GM12878 (cell line): ENCODE data around the gene PPP1R7. TPM values are rescaled to one million over a fixed set of nuclear protein-coding genes. Genes with fewer than 3 reads are reported as not detected.

ENCODE experiments used
- ATAC-seq: fragments of 200-7000 bp; cut with Tn5 transposase; 3 replicates; pipeline ENCODE4 v1.9.1; 2020; ENCODE audit warnings: mild to moderate bottlenecking, moderate library complexity
- BruUV-seq: library from RNA; stranded (reverse); fragments of 400-500 nt; replicated peaks from 2 replicates; lab custom pipeline; 2021; lab: Mats Ljungman, UMichigan
- CTCF ChIA-PET: fragments of 300-600 bp; sonication (Branson Sonifier 250); formaldehyde crosslinking; extraction: SDS; loops from one replicate; lab custom pipeline; 2021; ENCODE audit warnings: inconsistent platforms; lab: Yijun Ruan, JAX
- POLR2A ChIA-PET: fragments of 350-600 bp; formaldehyde crosslinking; extraction: SDS; loops from one replicate; lab custom pipeline; 2021; ENCODE audit warnings: inconsistent platforms; lab: Charles Lee
- RAD21 ChIA-PET: fragments of 300-600 bp; sonication (Branson Sonifier 250); formaldehyde crosslinking; loops from one replicate; lab custom pipeline; 2023; ENCODE audit warnings: antibody characterized with exemption; ENCODE audit not compliant: unreplicated experiment; lab: Charles Lee
- SMC1A ChIA-PET: fragments of 300-600 bp; sonication (Branson Sonifier 250); formaldehyde crosslinking; loops from one replicate; lab custom pipeline; 2023; ENCODE audit not compliant: unreplicated experiment, uncharacterized antibody; lab: Charles Lee
- DNase-seq: peaks from one replicate; pipeline ENCODE4 v3.0.0-alpha.2; 2011; ENCODE audit warnings: low read depth, low spot score
- FAIRE-seq: peaks from 3 replicates; lab custom pipeline; 2011; peaks lifted over from hg19 to GRCh38; lab: Jason Lieb, UNC
- H2AFZ ChIP-seq: 2 replicates; pipeline ENCODE4 v1.6.0; 2011; ENCODE audit warnings: low read depth, low read length, control low read depth; ENCODE audit not compliant: control insufficient read depth
- H3K27ac ChIP-seq: 2 replicates; pipeline ENCODE4 v1.5.1; 2011; ENCODE audit warnings: control low read depth; ENCODE audit not compliant: control insufficient read depth, insufficient read depth
- H3K27me3 ChIP-seq, 2 experiments: replicated peaks in 1 of 2; 2 replicates each; pipeline versions ENCODE4 v1.6.0 to v1.6.1; 2011; ENCODE audit warnings: low read length in 1 of 2; ENCODE audit not compliant: control insufficient read depth in 2 of 2, insufficient read depth in 2 of 2
- H3K36me3 ChIP-seq, 2 experiments: 2 replicates each; pipeline ENCODE4 v1.5.1; 2011; ENCODE audit warnings: low read length in 1 of 2; ENCODE audit not compliant: control insufficient read depth in 2 of 2, insufficient read depth in 2 of 2
- H3K4me1 ChIP-seq: 2 replicates; pipeline ENCODE4 v1.6.1; 2011; ENCODE audit warnings: mild to moderate bottlenecking, low read length, moderate library complexity, mixed read lengths; ENCODE audit not compliant: control insufficient read depth, insufficient read depth
- H3K4me2 ChIP-seq: 2 replicates; pipeline ENCODE4 v1.6.0; 2011; ENCODE audit warnings: control low read depth; ENCODE audit not compliant: control insufficient read depth, insufficient read depth
- H3K4me3 ChIP-seq: fragments of 200-600 bp; sonication (generic); 2 replicates; pipeline ENCODE4 v1.5.1; 2016
- H3K79me2 ChIP-seq: 2 replicates; pipeline ENCODE4 v1.6.0; 2011; ENCODE audit warnings: low read length; ENCODE audit not compliant: control insufficient read depth, insufficient read depth
- H3K9ac ChIP-seq: 2 replicates; pipeline ENCODE4 v1.8.0; 2011; ENCODE audit warnings: low read length, control low read depth, mixed read lengths; ENCODE audit not compliant: control insufficient read depth, insufficient read depth
- H3K9me3 ChIP-seq: replicated peaks from 3 replicates; pipeline ENCODE4 v1.5.1; 2011; ENCODE audit warnings: mild to moderate bottlenecking, low read length; ENCODE audit not compliant: control insufficient read depth, insufficient read depth
- H4K20me1 ChIP-seq: 2 replicates; pipeline ENCODE4 v1.6.0; 2011; ENCODE audit not compliant: control insufficient read depth, insufficient read depth
- ATF7 ChIP-seq: fragments of 450-650 bp; IDR thresholded peaks from 2 replicates; pipeline ENCODE4 v1.6.1; 2016; ENCODE audit warnings: low read depth, mild to moderate bottlenecking
- BACH1 ChIP-seq: fragments of 450-650 bp; IDR thresholded peaks from 2 replicates; pipeline ENCODE4 v1.6.1; 2017; ENCODE audit warnings: mild to moderate bottlenecking, borderline replicate concordance
- EED ChIP-seq: sonication (generic); IDR thresholded peaks from 2 replicates; pipeline ENCODE4 v1.6.1; 2016; ENCODE audit warnings: antibody characterized with exemption, low read depth
- EZH2 ChIP-seq: IDR thresholded peaks from 2 replicates; pipeline ENCODE4 v1.6.1; 2012; ENCODE audit warnings: low read depth, mild to moderate bottlenecking, control low read depth, inconsistent platforms, low read length, borderline replicate concordance; ENCODE audit not compliant: control insufficient read depth
- MEF2A ChIP-seq: IDR thresholded peaks from 2 replicates; pipeline ENCODE4 v1.6.1; 2011; ENCODE audit warnings: low read depth, mild to moderate bottlenecking, low read length, moderate library complexity; ENCODE audit not compliant: insufficient read depth
- POLR2AphosphoS5 ChIP-seq: IDR thresholded peaks from 2 replicates; pipeline ENCODE4 v1.6.1; 2011; ENCODE audit warnings: mild to moderate bottlenecking, low read length, inconsistent platforms
- SREBF1 ChIP-seq: IDR thresholded peaks from 2 replicates; pipeline ENCODE4 v1.6.1; 2012; ENCODE audit warnings: mild to moderate bottlenecking, low read length
- STAT1 ChIP-seq: fragments of 450-650 bp; conservative IDR thresholded peaks from 2 replicates; pipeline ENCODE4 v1.6.1; 2014; ENCODE audit warnings: antibody characterized with exemption, mild to moderate bottlenecking
- WRNIP1 ChIP-seq: IDR thresholded peaks from 2 replicates; pipeline ENCODE4 v1.6.1; 2011; ENCODE audit warnings: low read depth, low read length, improper control_type of control experiment, borderline replicate concordance
- ZNF24 ChIP-seq: fragments of 450-650 bp; IDR thresholded peaks from 2 replicates; pipeline ENCODE4 v1.6.1; 2017; ENCODE audit warnings: antibody characterized with exemption, mild to moderate bottlenecking
- WGBS: methylation state at CpG from one replicate; pipeline ENCODE4 v1.1.6; 2016; ENCODE audit warnings: low lambda C conversion rate; ENCODE audit not compliant: insufficient replicate concordance, insufficient coverage; ENCODE audit errors: missing lambda C conversion rate; 5-methylcytosine and 5-hydroxymethylcytosine counted together
- in situ Hi-C: fragments of 300-500 bp; cut with MboI; formaldehyde crosslinking; loops from 9 replicates; pipeline ENCODE4 v1.14.3; 2018; ENCODE audit warnings: mixed read lengths
- intact Hi-C: fragments of 100-400 bp; cut with micrococcal nuclease; formaldehyde crosslinking; loops from one replicate; pipeline ENCODE4 v1.14.2; 2022; ENCODE audit not compliant: unreplicated experiment
- polyA plus RNA-seq, 11 experiments: library from polyadenylated mRNA; depleted of rRNA in 4 of 11; unstranded in 6 of 11; stranded (reverse) in 5 of 11; fragments of >200 nt; fragmentation: Nextera tagmentation in 4 of 11; fragmentation: Illumina TruSeq in 1 of 11; extraction: Ambion mirVana in 4 of 11; extraction: Trizol in 1 of 11; gene quantifications; 1 replicate in 1 of 11; 2 replicates in 10 of 11; pipeline versions ENCODE4 v1.2.1 to v1.2.3, GENCODE V29; 2011 to 2016; ENCODE audit warnings: inconsistent platforms in 2 of 11, missing spikeins in 2 of 11, low read depth in 1 of 11
- total RNA-seq, 4 experiments: library from RNA; depleted of rRNA in 3 of 4; stranded (reverse); fragments of >200 nt in 3 of 4; fragmentation: Illumina TruSeq in 1 of 4; extraction: Trizol in 1 of 4; gene quantifications; 2 replicates each; pipeline versions ENCODE4 v1.2.1 to v1.2.3, GENCODE V29; 2013 to 2021
- TF ChIP-seq, protein P1 (sequence below): fragments of 450-650 bp; IDR thresholded peaks from 2 replicates; pipeline ENCODE4 v1.6.1; 2016; ENCODE audit warnings: mild to moderate bottlenecking

PPP1R7 gene
- total and polyA plus RNA-seq, 10 of the 15 experiments (the other 5 are each of a cell fraction or from before 2014, with no cell fraction given), result 78.5 to 174 (median 93.7) TPM

DNA sequence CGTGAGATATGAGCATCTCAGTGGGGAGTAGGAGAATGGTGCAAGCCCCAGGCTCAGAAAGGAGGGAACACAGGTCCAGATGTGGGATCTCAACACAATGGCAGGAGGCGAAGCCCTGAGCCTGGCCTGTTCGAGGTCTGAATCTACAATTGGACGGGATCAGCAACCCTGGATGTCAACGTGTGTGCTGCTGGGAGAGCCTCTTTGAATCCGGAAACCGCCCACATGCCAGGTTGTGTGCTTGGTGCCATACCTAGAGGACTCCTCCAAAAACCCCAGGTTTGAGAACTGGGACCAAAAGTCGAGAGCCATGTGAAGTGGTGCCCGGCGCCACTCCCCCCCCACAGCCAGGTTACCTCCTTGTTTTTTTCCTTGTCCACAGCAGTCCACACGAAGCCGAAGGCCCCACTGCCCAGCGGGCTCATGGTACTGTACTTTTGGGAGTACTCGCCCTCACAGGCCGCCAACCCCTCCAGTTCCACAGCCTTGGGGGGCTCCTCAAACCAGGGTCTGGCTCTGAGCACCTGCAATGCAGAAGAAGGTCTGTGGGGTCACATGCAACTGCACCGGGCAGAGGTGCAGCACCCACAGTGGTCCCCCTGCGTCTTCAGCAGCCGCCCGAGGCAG, 27.8 kb upstream of the PPP1R7 start:
- Histone ChIP-seq H3K4me2 (no peak overlapping the region), H3K9me3 (peaks cover 3% of the 10 kb centered on the region), H3K79me2 (peaks cover 31% of the 10 kb centered on the region), H3K9ac (no peak overlapping the region), H3K36me3 (peaks cover 14 to 19% of the 10 kb centered on the region in 2 experiments; a peak in 3 of 4 replicates), H4K20me1 (no peaks in the 10 kb centered on the region), H3K4me3 (no peak overlapping the region), H3K4me1 (peaks cover 20% of the 10 kb centered on the region), H3K27me3 (no peaks in the 10 kb centered on the region), H3K27ac (no peak overlapping the region), H2AFZ (no peak overlapping the region)
- ChIA-PET CTCF (interaction anchor here (1.3 kb wide), 1 partner anchor 27 kb away, joined by 3 read pairs; the partner anchor contains the start of gene PASK), POLR2A (interaction anchor here (1.8 kb wide), 1 partner anchor 10 kb away, joined by 8 read pairs; no protein-coding TSS in a partner anchor), SMC1A (interaction anchor here (1.0 to 1.3 kb wide), 4 partner anchors 10 to 28 kb away, joined by 3 to 7 read pairs (median 4); partner anchors contain the start of genes PASK and PPP1R7), RAD21 (interaction anchor here (1.2 kb wide), 1 partner anchor 27 kb away, joined by 3 read pairs; the partner anchor contains the start of gene PASK)
- ATAC-seq, result no peak
- DNase-seq, result no peak
- no peak for FAIRE-seq
- intact Hi-C loops, result no loop called here
- BruUV-seq, result no TSS peak
- TF ChIP-seq, protein P1, sequence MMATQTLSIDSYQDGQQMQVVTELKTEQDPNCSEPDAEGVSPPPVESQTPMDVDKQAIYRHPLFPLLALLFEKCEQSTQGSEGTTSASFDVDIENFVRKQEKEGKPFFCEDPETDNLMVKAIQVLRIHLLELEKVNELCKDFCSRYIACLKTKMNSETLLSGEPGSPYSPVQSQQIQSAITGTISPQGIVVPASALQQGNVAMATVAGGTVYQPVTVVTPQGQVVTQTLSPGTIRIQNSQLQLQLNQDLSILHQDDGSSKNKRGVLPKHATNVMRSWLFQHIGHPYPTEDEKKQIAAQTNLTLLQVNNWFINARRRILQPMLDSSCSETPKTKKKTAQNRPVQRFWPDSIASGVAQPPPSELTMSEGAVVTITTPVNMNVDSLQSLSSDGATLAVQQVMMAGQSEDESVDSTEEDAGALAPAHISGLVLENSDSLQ, result no peak
- TF ChIP-seq WRNIP1 (no peak), SREBF1 (no peak), EZH2 (no peak), ZNF24 (no peak), BACH1 (no peak), STAT1 (no peak), MEF2A (no peak), EED (no peak), ATF7 (no peak), POLR2AphosphoS5 (no peak)
- TF ChIP-seq, all 136 proteins: peak for 0
- in situ Hi-C loops, result no loop called here
- 95% methylated on average over 19 of the region's 19 CpGs for WGBS
